Hepatocyte (in vitro differentiated cells): ENCODE data around the gene EEF1A2. TPM values are rescaled to one million over a fixed set of nuclear protein-coding genes. Genes with fewer than 3 reads are reported as not detected.

Experiments used
- DNase-seq: peaks from one replicate; pipeline ENCODE4 v3.0.0-alpha.2; 2016; ENCODE audit warnings: low spot score
- H2AFZ ChIP-seq: fragments of 200-600 bp; sonication (generic); 2 replicates; pipeline ENCODE4 v1.6.0; 2016; ENCODE audit warnings: antibody characterized with exemption, mild to moderate bottlenecking
- H3K27ac ChIP-seq: fragments of 200-600 bp; sonication (generic); 2 replicates; pipeline ENCODE4 v1.5.1; 2016; ENCODE audit warnings: mild to moderate bottlenecking
- H3K27me3 ChIP-seq: fragments of 200-600 bp; sonication (generic); 2 replicates; pipeline ENCODE4 v1.6.1; 2016
- H3K36me3 ChIP-seq: fragments of 200-600 bp; sonication (generic); replicated peaks from 2 replicates; pipeline ENCODE4 v1.5.1; 2016; ENCODE audit warnings: low read depth; ENCODE audit not compliant: insufficient read depth
- H3K4me1 ChIP-seq: fragments of 200-600 bp; sonication (generic); 2 replicates; pipeline ENCODE4 v1.5.1; 2016; ENCODE audit warnings: mild to moderate bottlenecking, moderate library complexity; ENCODE audit not compliant: insufficient read depth
- H3K4me2 ChIP-seq: fragments of 200-600 bp; sonication (generic); 2 replicates; pipeline ENCODE4 v1.6.0; 2016
- H3K4me3 ChIP-seq: fragments of 200-600 bp; sonication (generic); 2 replicates; pipeline ENCODE4 v1.5.1; 2016; ENCODE audit warnings: mild to moderate bottlenecking
- H3K79me2 ChIP-seq: fragments of 200-600 bp; sonication (generic); 2 replicates; pipeline ENCODE4 v1.6.0; 2017; ENCODE audit warnings: mild to moderate bottlenecking
- H3K9me2 ChIP-seq: fragments of 200-600 bp; sonication (generic); replicated peaks from 2 replicates; pipeline ENCODE4 v1.6.0; 2017; ENCODE audit warnings: mild to moderate bottlenecking; ENCODE audit not compliant: insufficient read depth
- H3K9me3 ChIP-seq: fragments of 200-600 bp; sonication (generic); 2 replicates; pipeline ENCODE4 v1.5.1; 2016; ENCODE audit warnings: low read depth, mild to moderate bottlenecking
- H4K20me1 ChIP-seq: fragments of 200-600 bp; sonication (generic); 2 replicates; pipeline ENCODE4 v1.6.0; 2016; ENCODE audit warnings: mild to moderate bottlenecking; ENCODE audit not compliant: insufficient read depth, poor library complexity, severe bottlenecking
- CTCF ChIP-seq: fragments of 200-600 bp; sonication (generic); IDR thresholded peaks from 2 replicates; pipeline ENCODE4 v1.5.1; 2016; ENCODE audit warnings: antibody characterized with exemption, mild to moderate bottlenecking; ENCODE audit not compliant: poor library complexity
- EZH2 ChIP-seq: fragments of 200-600 bp; sonication (generic); IDR thresholded peaks from 2 replicates; pipeline ENCODE4 v1.6.1; 2016; ENCODE audit warnings: antibody characterized with exemption, mild to moderate bottlenecking, borderline replicate concordance
- EZH2phosphoT487 ChIP-seq: fragments of 200-600 bp; sonication (generic); IDR thresholded peaks from one replicate; pipeline ENCODE4 v1.6.1; 2018; ENCODE audit warnings: antibody characterized with exemption, mild to moderate bottlenecking, low read depth, moderate library complexity; ENCODE audit not compliant: unreplicated experiment, severe bottlenecking
- WGBS: methylation state at CpG from one replicate; pipeline ENCODE4 v1.1.6; 2016; ENCODE audit warnings: low lambda C conversion rate; ENCODE audit errors: missing lambda C conversion rate; 5-methylcytosine and 5-hydroxymethylcytosine counted together
- polyA plus RNA-seq: library from polyadenylated mRNA; unstranded; fragments of >200 nt; fragmentation: Nextera tagmentation; extraction: Ambion mirVana; gene quantifications from 2 replicates; pipeline ENCODE4 v1.2.1, GENCODE V29; 2016
- total RNA-seq: library from RNA; depleted of rRNA; stranded (reverse); fragments of >200 nt; gene quantifications from 2 replicates; pipeline ENCODE4 v1.2.3, GENCODE V29; 2014

Gene EEF1A2
- total and polyA plus RNA-seq, 2 experiments from 2014 or later: 12.0 to 23.5 TPM

DNA sequence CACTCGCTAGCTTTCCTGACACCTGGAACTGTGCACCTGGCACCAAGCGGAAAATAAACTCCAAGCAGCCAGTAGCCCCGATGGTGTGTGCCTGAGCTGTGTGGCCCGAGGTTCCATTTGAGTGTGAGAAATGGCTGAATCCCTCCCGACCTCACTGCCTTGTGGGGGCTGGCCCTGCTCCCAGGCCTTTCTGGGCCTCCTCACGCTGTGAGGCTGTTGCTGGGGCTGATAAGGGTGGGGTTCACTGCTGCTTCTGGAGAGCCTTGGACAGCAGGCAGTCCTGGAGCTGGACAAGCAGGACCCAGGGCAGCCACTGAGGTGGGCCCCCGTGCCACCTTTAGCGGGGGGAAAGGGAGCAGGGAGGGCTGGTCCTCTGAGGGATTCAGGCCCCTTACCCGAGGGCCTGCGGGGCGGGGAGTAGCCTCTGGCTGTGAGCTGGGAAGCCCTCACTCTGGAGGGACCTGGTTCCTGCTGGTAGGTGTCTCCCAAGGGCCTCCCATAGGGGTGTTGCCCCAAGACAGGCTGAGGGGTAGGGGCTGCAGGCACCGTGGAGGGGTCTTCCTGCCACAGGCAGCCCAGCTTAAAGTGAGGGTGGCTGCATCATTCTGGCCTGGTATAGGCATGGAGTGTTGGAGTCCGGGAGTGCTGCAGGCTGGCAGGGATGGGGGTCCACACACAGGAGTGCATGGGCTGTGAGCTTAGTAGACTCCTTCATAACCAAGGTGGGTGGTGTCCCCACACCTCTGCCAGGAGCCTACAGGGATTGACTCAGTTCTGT, 23.4 kb upstream of the EEF1A2 start:
- Histone ChIP-seq H2AFZ (no peak overlapping the region), H3K36me3 (no peaks in the 10 kb centered on the region), H3K9me3 (no peaks in the 10 kb centered on the region), H3K79me2 (peaks cover 16% of the 10 kb centered on the region), H3K27ac (no peak overlapping the region), H3K27me3 (no peaks in the 10 kb centered on the region), H4K20me1 (peaks cover 24% of the 10 kb centered on the region), H3K4me3 (no peak overlapping the region), H3K4me1 (peaks cover 13% of the 10 kb centered on the region), H3K4me2 (peak overlapping the region; percentile 99), H3K9me2 (no peaks in the 10 kb centered on the region)
- TF ChIP-seq EZH2 (no peak), CTCF (no peak), EZH2phosphoT487 (no peak)
- DNase-seq: no peak
- whole genome bisulfite sequencing: 62% methylated on average over 11 of the region's 13 CpGs

- 13% methylated on average over 14 of the region's 23 CpGs for WGBS
These were observed 22.7 kb upstream of the EEF1A2 start for GRCh38 chr20:63521602-63522001.

GRCh38 chr20:63520934-63521601, 22.2 kb upstream of the EEF1A2 start:
- Histone ChIP-seq H3K9me3 (no peaks in the 10 kb centered on the region), H3K27me3 (no peaks in the 10 kb centered on the region), H3K27ac (peak overlapping the region; percentile 98), H3K4me2 (peak overlapping the region; percentile 99), H3K4me1 (peaks cover 13% of the 10 kb centered on the region), H4K20me1 (peaks cover 24% of the 10 kb centered on the region), H3K36me3 (no peaks in the 10 kb centered on the region), H3K9me2 (no peaks in the 10 kb centered on the region), H2AFZ (no peak overlapping the region), H3K79me2 (peaks cover 16% of the 10 kb centered on the region), H3K4me3 (peak overlapping the region; percentile 99)
- WGBS: 1% methylated on average over 36 of the region's 68 CpGs
- TF ChIP-seq EZH2phosphoT487 (no peak), EZH2 (no peak), CTCF (peak; percentile 6)
- peak; percentile 93 for DNase-seq

More at GRCh38 chr20:63521602-63522001, 22.7 kb upstream of the EEF1A2 start:
- peak overlapping the region; percentile 99 for H3K4me2 ChIP-seq
- no peak overlapping the region for H2AFZ ChIP-seq
- H3K9me2 ChIP-seq: no peaks in the 10 kb centered on the region
- H3K27me3 ChIP-seq: no peaks in the 10 kb centered on the region
- H3K4me3 ChIP-seq: peak overlapping the region; percentile 99
- H3K36me3 ChIP-seq: no peaks in the 10 kb centered on the region
- peaks cover 13% of the 10 kb centered on the region for H3K4me1 ChIP-seq
- H4K20me1 ChIP-seq: peaks cover 24% of the 10 kb centered on the region
- H3K27ac ChIP-seq: peak overlapping the region; percentile 98
- H3K9me3 ChIP-seq: no peaks in the 10 kb centered on the region
- peaks cover 16% of the 10 kb centered on the region for H3K79me2 ChIP-seq
- no peak for DNase-seq
- TF ChIP-seq EZH2: no peak
- no peak for TF ChIP-seq EZH2phosphoT487
- TF ChIP-seq CTCF: no peak
